ENCODE results near the gene TTC23L. TPM values are rescaled to one million over a fixed set of nuclear protein-coding genes. Genes with fewer than 3 reads are reported as not detected.

Gene TTC23L
- total and polyA plus RNA-seq, 7 donors: 0.05 TPM; not detected in 6

DNA sequence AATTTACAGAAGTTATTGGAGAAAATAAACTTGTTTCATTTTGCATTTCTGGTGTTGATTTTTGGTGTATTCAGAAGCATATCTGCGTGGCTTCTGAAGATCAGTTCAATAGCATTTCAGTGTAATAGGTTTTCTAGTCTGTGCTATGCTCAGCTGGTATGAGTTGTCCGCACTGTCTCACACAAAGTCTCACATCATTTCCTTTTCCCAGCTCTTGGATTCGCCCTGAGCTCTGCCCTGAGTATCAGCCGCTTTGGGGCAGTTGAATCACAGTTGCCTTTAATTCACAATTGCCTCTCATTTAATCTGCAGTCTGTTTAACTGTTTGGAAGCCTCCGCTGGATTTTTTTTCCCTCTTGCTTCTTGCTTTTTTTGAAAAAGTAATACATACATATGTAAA, 6.4 kb upstream of the TTC23L start:
- Histone ChIP-seq H3K27ac (no peak overlapping the region), H3K36me3 (ENCODE audit: insufficient read depth in 1 of 2, low read depth in 1 of 2) (peaks cover 0 to 5% of the 10 kb centered on the region in 2 donors), H3K4me3 (no peak overlapping the region), H3K9me3 (no peaks in the 10 kb centered on the region), H3K4me1 (no peaks in the 10 kb centered on the region), H3K27me3 (ENCODE audit: insufficient read depth in 3 of 3, low read length in 2 of 3) (no peaks in the 10 kb centered on the region)
- WGBS, 3 donors: 91 to 94% (median 92%) methylated on average over 5 of the region's 5 CpGs
- TF ChIP-seq, protein P1, sequence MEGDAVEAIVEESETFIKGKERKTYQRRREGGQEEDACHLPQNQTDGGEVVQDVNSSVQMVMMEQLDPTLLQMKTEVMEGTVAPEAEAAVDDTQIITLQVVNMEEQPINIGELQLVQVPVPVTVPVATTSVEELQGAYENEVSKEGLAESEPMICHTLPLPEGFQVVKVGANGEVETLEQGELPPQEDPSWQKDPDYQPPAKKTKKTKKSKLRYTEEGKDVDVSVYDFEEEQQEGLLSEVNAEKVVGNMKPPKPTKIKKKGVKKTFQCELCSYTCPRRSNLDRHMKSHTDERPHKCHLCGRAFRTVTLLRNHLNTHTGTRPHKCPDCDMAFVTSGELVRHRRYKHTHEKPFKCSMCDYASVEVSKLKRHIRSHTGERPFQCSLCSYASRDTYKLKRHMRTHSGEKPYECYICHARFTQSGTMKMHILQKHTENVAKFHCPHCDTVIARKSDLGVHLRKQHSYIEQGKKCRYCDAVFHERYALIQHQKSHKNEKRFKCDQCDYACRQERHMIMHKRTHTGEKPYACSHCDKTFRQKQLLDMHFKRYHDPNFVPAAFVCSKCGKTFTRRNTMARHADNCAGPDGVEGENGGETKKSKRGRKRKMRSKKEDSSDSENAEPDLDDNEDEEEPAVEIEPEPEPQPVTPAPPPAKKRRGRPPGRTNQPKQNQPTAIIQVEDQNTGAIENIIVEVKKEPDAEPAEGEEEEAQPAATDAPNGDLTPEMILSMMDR (IDR thresholded peaks at IDR 0.05): no peak
- ATAC-seq (no peak), DNase-seq (no peak)
- intact Hi-C loops (cut with DNase I): no loop called here

DNA sequence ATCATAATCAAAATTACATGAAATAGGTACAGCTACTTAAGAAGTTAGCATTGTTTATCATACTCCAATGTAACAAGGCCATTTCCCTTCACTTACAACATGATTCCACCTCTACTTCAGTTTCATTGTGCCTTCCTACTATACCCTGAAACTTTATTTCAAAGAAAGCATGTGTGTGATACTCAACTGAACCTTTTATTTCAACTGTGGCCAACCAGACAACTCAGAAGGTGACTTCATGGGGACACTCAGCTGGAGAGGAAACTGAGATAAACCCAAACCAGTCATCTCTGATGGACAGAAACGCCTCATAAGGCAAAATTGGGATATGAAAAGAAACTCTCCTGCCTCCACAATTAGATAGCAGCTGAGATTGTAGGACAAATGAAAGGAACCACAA, 5.9 kb upstream of the TTC23L start:
- Histone ChIP-seq H3K9me3 (no peaks in the 10 kb centered on the region), H3K4me1 (no peaks in the 10 kb centered on the region), H3K27ac (no peak overlapping the region), H3K4me3 (no peak overlapping the region), H3K27me3 (ENCODE audit: insufficient read depth in 3 of 3, low read length in 2 of 3) (no peaks in the 10 kb centered on the region), H3K36me3 (ENCODE audit: insufficient read depth in 1 of 2, low read depth in 1 of 2) (peaks cover 0 to 5% of the 10 kb centered on the region in 2 donors)
- no peak for ATAC-seq
- WGBS, 3 donors: 92 to 97% (median 94%) methylated on average over 1 of the region's 1 CpG
- no peak for DNase-seq
- intact Hi-C loops (cut with DNase I): no loop called here
- TF ChIP-seq, protein P1 (IDR thresholded peaks at IDR 0.05): no peak

DNA sequence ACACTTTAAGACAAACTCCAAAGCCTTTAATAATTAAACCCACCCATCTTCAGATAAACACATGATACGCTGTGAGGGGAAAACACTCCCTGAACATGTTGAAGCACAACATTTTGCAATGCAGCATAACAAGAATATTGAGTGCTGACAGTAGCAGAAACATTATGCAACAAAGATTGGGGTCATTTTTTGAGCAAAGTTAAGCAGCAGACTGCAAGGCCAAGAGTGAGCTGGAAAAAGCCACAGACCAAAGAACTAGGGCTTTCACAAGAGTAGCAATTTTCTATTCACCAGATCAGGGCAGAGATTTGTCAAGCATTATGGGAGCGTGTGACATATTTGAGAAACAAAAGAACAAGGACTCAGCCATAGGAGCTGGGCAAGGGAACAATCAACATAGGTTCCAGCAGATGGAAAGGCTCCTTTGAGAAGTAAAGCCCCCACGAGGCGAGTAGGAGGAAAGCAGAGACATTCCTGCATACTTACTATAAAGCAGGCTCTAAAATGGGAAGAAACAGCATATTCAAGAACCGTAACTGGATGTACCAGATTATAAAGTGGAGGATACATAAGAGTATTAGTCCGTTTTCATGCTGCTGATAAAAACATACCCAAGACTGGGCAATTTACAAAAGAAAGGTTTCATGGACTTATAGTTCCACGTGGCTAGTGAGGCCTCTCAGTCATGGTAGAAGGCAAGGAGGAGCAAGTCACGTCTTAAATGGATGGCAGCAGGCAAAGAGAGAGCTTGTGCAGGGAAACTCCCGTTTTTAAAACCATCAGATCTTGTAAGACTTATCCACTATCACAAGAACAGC, 4.8 kb upstream of the TTC23L start:
- Histone ChIP-seq H3K27ac (no peak overlapping the region), H3K9me3 (no peaks in the 10 kb centered on the region), H3K36me3 (ENCODE audit: insufficient read depth in 1 of 2, low read depth in 1 of 2) (peaks cover 0 to 5% of the 10 kb centered on the region in 2 donors), H3K4me3 (no peak overlapping the region), H3K27me3 (ENCODE audit: insufficient read depth in 3 of 3, low read length in 2 of 3) (peaks cover 0 to 3% (median 0%) of the 10 kb centered on the region in 3 donors), H3K4me1 (no peaks in the 10 kb centered on the region)
- WGBS, 3 donors: 78 to 85% (median 82%) methylated on average over 9 of the region's 9 CpGs
- DNase-seq (no peak), ATAC-seq (no peak)
- TF ChIP-seq, protein P1 (IDR thresholded peaks at IDR 0.05): no peak
- intact Hi-C loops (cut with DNase I): no loop called here

DNA sequence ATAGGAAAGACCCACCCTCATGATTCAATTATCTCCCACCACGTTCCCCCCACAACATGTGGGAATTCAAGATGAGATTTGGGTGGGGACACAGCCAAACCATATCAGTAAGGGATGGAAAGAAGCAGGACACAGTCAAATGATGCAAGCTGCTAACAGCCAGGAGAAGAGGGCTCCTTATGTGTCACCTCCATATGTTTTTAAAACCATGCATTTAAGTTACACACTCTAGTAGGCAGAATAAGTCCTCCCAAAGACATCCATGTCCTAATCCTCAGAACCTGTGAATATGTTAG, 4.2 kb upstream of the TTC23L start:
- intact Hi-C loops (cut with DNase I): no loop called here
- no peak for ATAC-seq
- H3K27me3 ChIP-seq (ENCODE audit: insufficient read depth in 3 of 3, low read length in 2 of 3): peaks cover 0 to 9% (median 0%) of the 10 kb centered on the region in 3 donors
- peaks cover 0 to 5% of the 10 kb centered on the region in 2 donors for H3K36me3 ChIP-seq (ENCODE audit: insufficient read depth in 1 of 2, low read depth in 1 of 2)
- TF ChIP-seq, protein P1 (IDR thresholded peaks at IDR 0.05): no peak
- no peaks in the 10 kb centered on the region for H3K9me3 ChIP-seq
- no peak overlapping the region for H3K27ac ChIP-seq
- DNase-seq: no peak
- WGBS, 3 donors: 76 to 100% (median 78%) methylated on average over 1 of the region's 1 CpG
- H3K4me3 ChIP-seq: no peak overlapping the region
- H3K4me1 ChIP-seq: no peaks in the 10 kb centered on the region

DNA sequence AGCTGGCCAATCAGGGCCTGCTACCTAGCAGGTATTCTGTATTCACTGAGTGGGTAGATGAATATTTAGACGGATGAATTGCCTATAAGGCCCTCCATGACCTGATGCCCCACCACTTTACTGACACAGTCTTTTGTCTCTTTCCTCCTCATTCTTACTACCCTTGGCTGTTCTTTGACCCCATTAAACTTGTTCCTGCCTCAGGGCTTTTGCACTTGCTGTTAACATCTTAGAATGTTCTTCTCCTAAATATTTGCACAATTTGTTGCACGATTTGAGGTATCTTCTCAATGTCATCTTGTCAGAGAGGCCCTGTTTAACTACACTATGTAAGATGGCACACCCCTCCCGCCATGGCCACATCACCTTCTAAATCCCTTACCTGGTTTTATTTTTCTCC, 3.3 kb upstream of the TTC23L start:
- peaks cover 0 to 14% (median 0%) of the 10 kb centered on the region in 3 donors for H3K27me3 ChIP-seq (ENCODE audit: insufficient read depth in 3 of 3, low read length in 2 of 3)
- intact Hi-C loops (cut with DNase I): no loop called here
- no peak for ATAC-seq
- WGBS, 3 donors: 91 to 97% (median 95%) methylated on average over 3 of the region's 3 CpGs
- DNase-seq: no peak
- no peak overlapping the region for H3K27ac ChIP-seq
- peaks cover 0 to 1% of the 10 kb centered on the region in 2 donors for H3K36me3 ChIP-seq (ENCODE audit: insufficient read depth in 1 of 2, low read depth in 1 of 2)
- no peak overlapping the region for H3K4me3 ChIP-seq
- H3K4me1 ChIP-seq: no peaks in the 10 kb centered on the region
- TF ChIP-seq, protein P1 (IDR thresholded peaks at IDR 0.05): no peak
- no peaks in the 10 kb centered on the region for H3K9me3 ChIP-seq
